ENCODE results near the gene UNC93A. TPM values are rescaled to one million over a fixed set of nuclear protein-coding genes. Genes with fewer than 3 reads are reported as not detected.
"Not testable (repeated sequence)": the region's sequence is repeated elsewhere in the genome, so short reads cannot be mapped to it uniquely, and the experiment has no call there.

UNC93A gene
- total RNA-seq, 8 experiments from 2014 or later, result 0.24 to 0.25 TPM; not detected in 6

DNA sequence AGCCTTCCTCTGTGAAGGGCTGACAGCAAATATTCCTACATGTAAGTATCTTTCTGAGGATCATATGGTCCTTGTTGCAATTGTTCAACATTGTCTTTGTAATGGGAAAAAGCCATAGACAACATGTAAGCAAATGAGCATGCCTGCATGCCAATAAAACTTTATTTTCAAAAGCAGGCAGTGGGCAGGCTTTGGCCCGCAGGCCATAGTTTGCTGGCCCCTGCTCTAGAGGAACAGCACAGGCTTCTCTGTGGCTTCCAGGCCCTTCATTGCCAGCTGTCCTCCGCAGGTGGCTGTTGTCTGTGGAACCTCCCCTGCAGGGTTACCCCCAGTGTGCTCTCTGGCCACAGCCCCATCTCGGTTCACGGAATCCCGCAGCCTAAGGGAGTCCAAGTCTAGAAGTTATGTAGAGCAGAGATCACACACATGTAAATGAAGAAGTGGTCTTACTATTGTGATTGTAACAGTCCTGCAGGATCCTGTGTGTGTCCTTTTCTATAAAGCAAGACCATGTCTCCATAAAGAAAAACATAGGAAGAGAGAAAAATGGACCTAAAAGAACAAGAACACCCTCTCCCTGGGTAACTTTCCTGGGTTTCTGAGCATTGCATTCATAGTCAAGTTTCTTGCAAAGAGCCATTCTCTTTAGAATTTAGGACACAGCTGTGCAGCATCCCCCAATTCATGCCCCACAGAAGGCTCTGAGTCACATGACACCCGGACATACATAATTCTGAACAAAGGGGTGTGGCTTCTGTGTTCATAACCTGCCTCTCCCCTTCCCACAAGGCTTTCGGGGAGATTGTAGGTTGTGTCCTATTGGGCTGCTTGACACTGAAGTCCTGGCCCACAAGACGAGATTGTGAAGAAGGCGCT, 10.0 kb downstream of the UNC93A start:
- in situ Hi-C loops (cut with MboI; ENCODE audit: low pct_unique_long_range_greater_than_20kb in 2 of 9, low sequenced_read_pairs in 9 of 9, unreplicated experiment in 9 of 9), result no loop called here
- Histone ChIP-seq H3K4me3 (no peak overlapping the region), H3K27ac (no peak overlapping the region), H3K4me1 (replicated peaks in 1 of 2) (peaks cover 5 to 9% of the 10 kb centered on the region in 2 donors)
- WGBS, 10 experiments, result 36 to 83% (median 50%) methylated on average over 1 to 8 of the region's 9 CpGs; no CpG with 5 or more reads in 2 of the 10 experiments
- peak in 3 of 8 experiments; percentile 59 to 75 (median 60) for ATAC-seq (replicated peaks in 6 of 8)

DNA sequence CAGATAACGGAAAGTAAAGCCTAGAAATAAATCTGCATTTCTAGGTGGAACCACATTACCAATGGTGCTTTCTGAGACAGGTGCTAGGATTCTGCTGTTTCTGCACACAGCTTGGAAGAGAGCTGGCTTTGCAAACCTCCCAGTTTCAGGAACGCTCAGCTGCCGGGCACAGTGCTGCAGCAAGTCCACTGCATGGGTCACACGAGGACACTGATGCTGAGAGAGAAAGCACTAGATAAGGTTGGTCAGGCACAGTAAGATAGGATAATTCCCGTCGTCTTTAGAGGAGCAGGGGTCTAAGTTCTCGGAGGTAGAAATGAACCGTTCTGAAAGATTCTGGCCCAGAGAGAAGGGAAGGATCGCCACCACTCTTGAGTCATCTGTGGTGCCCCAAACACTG, 11.0 kb downstream of the UNC93A start:
- in situ Hi-C loops (cut with MboI; ENCODE audit: low pct_unique_long_range_greater_than_20kb in 2 of 9, low sequenced_read_pairs in 9 of 9, unreplicated experiment in 9 of 9), result no loop called here
- Histone ChIP-seq H3K4me3 (no peak overlapping the region), H3K27ac (no peak overlapping the region), H3K4me1 (replicated peaks in 1 of 2) (peaks cover 5 to 9% of the 10 kb centered on the region in 2 donors)
- WGBS, 10 experiments, result 30 to 97% (median 83%) methylated on average over 2 to 7 of the region's 9 CpGs; no CpG with 5 or more reads in 1 of the 10 experiments
- ATAC-seq (replicated peaks in 6 of 8), result no peak

GRCh38 chr6:167302796-167303195, 11.7 kb downstream of the UNC93A start:
- no peak for ATAC-seq (replicated peaks in 6 of 8)
- in situ Hi-C loops (cut with MboI; ENCODE audit: low pct_unique_long_range_greater_than_20kb in 2 of 9, low sequenced_read_pairs in 9 of 9, unreplicated experiment in 9 of 9), result no loop called here
- 32 to 100% (median 83%) methylated on average over 1 to 12 of the region's 13 CpGs; no CpG with 5 or more reads in 1 of the 10 experiments for WGBS, 10 experiments
- no peak overlapping the region for H3K4me3 ChIP-seq
- no peak overlapping the region for H3K27ac ChIP-seq
- H3K4me1 ChIP-seq (replicated peaks in 1 of 2), result peaks cover 5 to 9% of the 10 kb centered on the region in 2 donors

DNA sequence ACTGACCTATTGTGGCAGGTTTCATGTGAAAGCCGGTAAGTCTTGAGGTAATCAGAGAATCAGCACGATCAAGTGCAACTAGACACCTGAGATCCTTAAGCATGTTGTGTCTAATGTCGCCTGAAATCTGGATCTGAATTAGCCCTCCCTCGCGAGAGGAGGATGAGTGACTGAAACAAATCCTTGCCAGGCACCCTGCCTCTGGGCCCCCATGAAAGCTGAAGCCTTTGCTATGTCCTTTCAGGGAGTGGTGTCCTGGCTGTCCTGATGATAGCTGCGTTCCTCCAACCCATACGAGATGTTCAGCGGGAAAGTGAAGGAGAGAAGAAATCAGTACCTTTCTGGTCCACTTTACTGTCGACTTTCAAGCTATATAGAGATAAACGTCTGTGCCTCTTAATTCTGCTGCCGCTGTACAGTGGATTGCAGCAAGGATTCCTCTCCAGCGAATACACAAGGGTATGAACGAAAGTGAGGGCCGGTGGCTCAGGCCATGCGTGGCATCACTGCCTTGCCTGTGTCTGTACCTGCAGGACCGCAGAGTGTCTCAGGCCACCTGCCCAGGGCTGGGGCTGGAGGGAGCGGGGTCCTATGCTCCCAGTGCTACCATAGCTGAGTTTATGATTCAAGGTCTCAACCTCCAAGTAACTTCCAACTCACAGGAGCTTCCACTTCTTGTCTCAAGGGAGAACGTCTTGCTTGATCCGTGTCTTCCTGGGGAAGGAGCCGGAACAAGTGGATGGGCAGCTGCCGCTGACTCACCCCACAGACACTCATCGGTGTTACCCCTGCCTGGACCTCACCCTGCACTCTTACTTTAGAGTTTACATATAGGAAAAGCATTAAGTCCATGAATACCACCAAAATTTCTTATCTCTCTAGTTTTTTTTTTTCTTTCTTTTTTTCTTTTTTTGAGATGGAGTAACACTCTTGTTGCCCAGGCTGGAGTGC, 12.8 kb downstream of the UNC93A start:
- no peak for ATAC-seq (replicated peaks in 6 of 8)
- in situ Hi-C loops (cut with MboI; ENCODE audit: low pct_unique_long_range_greater_than_20kb in 2 of 9, low sequenced_read_pairs in 9 of 9, unreplicated experiment in 9 of 9), result no loop called here
- 11 to 94% (median 90%) methylated on average over 2 to 16 of the region's 22 CpGs; no CpG with 5 or more reads in 1 of the 10 experiments for WGBS, 10 experiments

GRCh38 chr6:167304912-167305311, 13.8 kb downstream of the UNC93A start:
- WGBS, 10 experiments, result 80 to 90% (median 83%) methylated on average over 1 to 2 of the region's 2 CpGs; no CpG with 5 or more reads in 7 of the 10 experiments
- in situ Hi-C loops (cut with MboI; ENCODE audit: low pct_unique_long_range_greater_than_20kb in 2 of 9, low sequenced_read_pairs in 9 of 9, unreplicated experiment in 9 of 9), result no loop called here
- ATAC-seq (replicated peaks in 6 of 8), result no peak
- Histone ChIP-seq H3K4me3 (no peak overlapping the region), H3K27ac (no peak overlapping the region), H3K4me1 (replicated peaks in 1 of 2) (peaks cover 5 to 9% of the 10 kb centered on the region in 2 donors)

More for the DNA sequence above, 12.8 kb downstream of the UNC93A start:
- Histone ChIP-seq H3K27ac (no peak overlapping the region), H3K4me1 (replicated peaks in 1 of 2) (peaks cover 5 to 9% of the 10 kb centered on the region in 2 donors), H3K4me3 (no peak overlapping the region)

DNA sequence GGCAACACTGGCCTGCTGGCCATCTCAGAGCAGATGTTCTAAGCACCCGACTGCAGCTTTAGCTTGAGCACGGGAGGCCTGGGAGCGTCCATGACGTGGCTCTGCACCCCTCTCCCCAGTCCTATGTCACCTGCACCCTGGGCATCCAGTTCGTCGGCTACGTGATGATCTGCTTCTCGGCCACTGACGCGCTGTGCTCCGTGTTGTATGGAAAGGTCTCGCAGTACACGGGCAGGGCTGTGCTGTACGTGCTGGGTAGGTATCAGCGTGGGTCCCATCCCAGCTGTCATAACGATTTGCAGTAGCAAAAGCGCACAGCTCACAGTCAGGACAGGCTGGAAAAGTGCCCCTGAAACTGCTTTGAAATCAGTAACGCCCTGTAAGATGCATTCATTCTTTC, 14.7 kb downstream of the UNC93A start:
- in situ Hi-C loops (cut with MboI; ENCODE audit: low pct_unique_long_range_greater_than_20kb in 2 of 9, low sequenced_read_pairs in 9 of 9, unreplicated experiment in 9 of 9), result no loop called here
- ATAC-seq (replicated peaks in 6 of 8), result peak in 3 of 8 experiments; percentile 4 to 12 (median 5)
- Histone ChIP-seq H3K27ac (no peak overlapping the region), H3K4me1 (replicated peaks in 1 of 2) (peaks cover 8 to 14% of the 10 kb centered on the region in 2 donors), H3K4me3 (no peak overlapping the region)
- 0 to 100% (median 70%) methylated on average over 1 to 17 of the region's 18 CpGs; no CpG with 5 or more reads in 4 of the 10 experiments for WGBS, 10 experiments

DNA sequence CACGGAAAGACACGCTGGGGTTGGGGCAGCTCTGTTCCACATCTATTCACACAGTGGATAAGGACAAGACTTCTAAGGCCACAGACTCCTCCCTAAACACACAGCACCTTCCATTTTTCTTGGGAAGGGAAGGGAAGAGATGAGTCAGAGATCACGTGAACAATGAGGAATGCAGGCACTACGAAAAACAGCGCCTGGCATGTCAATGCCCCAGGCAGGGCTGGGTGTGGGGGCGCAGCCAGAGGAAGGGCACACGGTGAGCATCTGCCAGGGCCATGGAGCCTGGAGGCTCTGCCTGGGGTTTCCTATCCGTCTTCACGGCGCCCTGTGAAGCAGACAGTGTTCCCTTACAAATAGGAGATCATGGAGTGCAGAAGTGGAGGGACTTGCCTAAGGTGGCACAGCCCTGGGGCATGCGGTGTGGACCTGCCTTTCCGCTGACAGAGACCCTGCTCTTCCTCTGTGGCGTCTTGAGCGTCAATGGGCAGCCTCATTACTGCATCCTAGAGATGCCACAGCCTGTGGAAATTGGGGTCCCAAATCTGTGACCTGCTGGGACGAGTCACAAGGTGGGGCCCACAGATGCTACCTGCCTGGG, 15.4 kb downstream of the UNC93A start:
- ATAC-seq (replicated peaks in 6 of 8), result peak in 7 of 8 experiments; percentile 36 to 65 (median 52)
- peaks cover 10 to 13% of the 10 kb centered on the region in 2 donors for H3K4me1 ChIP-seq (replicated peaks in 1 of 2)
- no peak overlapping the region for H3K4me3 ChIP-seq
- in situ Hi-C loops (cut with MboI; ENCODE audit: low pct_unique_long_range_greater_than_20kb in 2 of 9, low sequenced_read_pairs in 9 of 9, unreplicated experiment in 9 of 9), result no loop called here
- 0 to 95% (median 84%) methylated on average over 2 to 11 of the region's 15 CpGs; no CpG with 5 or more reads in 6 of the 10 experiments for WGBS, 10 experiments
- H3K27ac ChIP-seq, result no peak overlapping the region

DNA sequence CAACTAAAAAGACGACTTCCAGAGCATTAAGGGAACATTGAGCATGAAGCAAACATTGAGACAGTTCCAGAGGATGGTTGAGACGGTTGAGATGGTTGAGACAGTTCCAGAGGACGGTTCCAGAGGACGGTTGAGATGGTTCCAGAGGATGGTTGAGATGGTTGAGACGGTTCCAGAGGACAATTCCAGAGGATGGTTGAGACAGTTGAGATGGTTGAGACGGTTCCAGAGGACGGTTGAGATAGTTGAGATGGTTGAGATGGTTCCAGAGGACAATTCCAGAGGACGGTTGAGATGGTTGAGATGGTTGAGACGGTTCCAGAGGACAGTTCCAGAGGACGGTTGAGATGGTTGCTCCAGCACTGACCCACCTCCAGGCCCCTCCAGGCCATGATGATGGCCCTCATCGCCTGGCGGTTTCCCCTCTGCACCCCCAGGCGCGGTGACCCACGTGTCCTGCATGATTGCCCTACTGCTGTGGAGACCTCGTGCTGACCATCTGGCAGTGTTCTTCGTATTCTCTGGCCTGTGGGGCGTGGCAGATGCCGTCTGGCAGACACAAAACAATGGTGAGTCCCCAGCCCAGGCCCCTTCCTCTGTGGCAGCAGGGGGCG, 16.3 kb downstream of the UNC93A start:
- in situ Hi-C loops (cut with MboI; ENCODE audit: low pct_unique_long_range_greater_than_20kb in 2 of 9, low sequenced_read_pairs in 9 of 9, unreplicated experiment in 9 of 9), result no loop called here
- H3K4me3 ChIP-seq, result no peak overlapping the region
- WGBS, 10 experiments, result 17 to 100% (median 78%) methylated on average over 1 to 14 of the region's 20 CpGs; no CpG with 5 or more reads in 1 of the 10 experiments
- no peak overlapping the region for H3K27ac ChIP-seq
- ATAC-seq (replicated peaks in 6 of 8), result no peak
- H3K4me1 ChIP-seq (replicated peaks in 1 of 2), result peaks cover 16 to 18% of the 10 kb centered on the region in 2 donors

GRCh38 chr6:167308207-167308606, 17.1 kb downstream of the UNC93A start:
- peaks cover 20 to 26% of the 10 kb centered on the region in 2 donors for H3K4me1 ChIP-seq (replicated peaks in 1 of 2)
- no peak overlapping the region for H3K27ac ChIP-seq
- whole genome bisulfite sequencing, 10 experiments, result 33 to 100% methylated on average over 1 of the region's 5 CpGs; no CpG with 5 or more reads in 8 of the 10 experiments
- H3K4me3 ChIP-seq, result no peak overlapping the region
- no peak for ATAC-seq (replicated peaks in 6 of 8)
- in situ Hi-C loops (cut with MboI; ENCODE audit: low pct_unique_long_range_greater_than_20kb in 2 of 9, low sequenced_read_pairs in 9 of 9, unreplicated experiment in 9 of 9), result no loop called here

GRCh38 chr6:167309355-167310192, 18.5 kb downstream of the UNC93A start:
- WGBS, 10 experiments, result 43 to 100% (median 80%) methylated on average over 1 to 2 of the region's 17 CpGs; no CpG with 5 or more reads in 7 of the 10 experiments
- in situ Hi-C loops (cut with MboI; ENCODE audit: low pct_unique_long_range_greater_than_20kb in 2 of 9, low sequenced_read_pairs in 9 of 9, unreplicated experiment in 9 of 9); H3K27ac ChIP-seq; H3K4me3 ChIP-seq; ATAC-seq (replicated peaks in 6 of 8): not testable (repeated sequence)
- H3K4me1 ChIP-seq (replicated peaks in 1 of 2), result peaks cover 27 to 38% of the 10 kb centered on the region in 2 donors

- 0 to 30% (median 4%) methylated on average over 1 to 2 of the region's 2 CpGs; no CpG with 5 or more reads in 6 of the 10 experiments for WGBS, 10 experiments
Measured at GRCh38 chr6:167311286-167311685, 20.2 kb downstream of the UNC93A start.

More at GRCh38 chr6:167311286-167311685, 20.2 kb downstream of the UNC93A start:
- Histone ChIP-seq H3K27ac (peak overlapping the region in 1 of 2 donors; percentile 2), H3K4me1 (replicated peaks in 1 of 2) (peaks cover 30 to 42% of the 10 kb centered on the region in 2 donors), H3K4me3 (no peak overlapping the region)
- peak in 5 of 8 experiments; percentile 92 to 94 (median 94) for ATAC-seq (replicated peaks in 6 of 8)
- in situ Hi-C loops (cut with MboI; ENCODE audit: low pct_unique_long_range_greater_than_20kb in 2 of 9, low sequenced_read_pairs in 9 of 9, unreplicated experiment in 9 of 9), result no loop called here
